ENCODE results near the gene CDC42EP4.

The CDC42EP4 gene

GRCh38 chr17:73250851-73251640, 60.8 kb downstream of the CDC42EP4 start:
- DNase-seq (ENCODE audit: low spot score), result no peak

- no peak for DNase-seq (ENCODE audit: low spot score)
Measured at GRCh38 chr17:73249700-73250099, 62.1 kb downstream of the CDC42EP4 start.

- no peak for DNase-seq (ENCODE audit: low spot score)
Measured at GRCh38 chr17:73248532-73248931, 63.3 kb downstream of the CDC42EP4 start.

- no peak for DNase-seq (ENCODE audit: low spot score)
Measured at GRCh38 chr17:73247726-73248125, 64.1 kb downstream of the CDC42EP4 start.

- no peak for DNase-seq (ENCODE audit: low spot score)
Measured at GRCh38 chr17:73240561-73240960, 71.2 kb downstream of the CDC42EP4 start.

- no peak for DNase-seq (ENCODE audit: low spot score)
Measured at GRCh38 chr17:73237714-73238113, 74.1 kb downstream of the CDC42EP4 start.

- DNase-seq (ENCODE audit: low spot score), result no peak
Measured at GRCh38 chr17:73234736-73235135, 77.1 kb downstream of the CDC42EP4 start.
